Karpas-422 (cell line): ENCODE measurements around the gene SYNGR3. TPM values are rescaled to one million over a fixed set of nuclear protein-coding genes. Genes with fewer than 3 reads are reported as not detected.

Experiments used
- DNase-seq: peaks from one replicate; pipeline ENCODE4 v3.0.0-alpha.2; 2015
- H2AFZ ChIP-seq: fragments of 200-600 bp; sonication (generic); 2 replicates; pipeline ENCODE4 v1.6.1; 2014; ENCODE audit warnings: antibody characterized with exemption, low read length, mixed read lengths
- H3K27ac ChIP-seq: fragments of 200-600 bp; sonication (generic); 2 replicates; pipeline ENCODE4 v1.5.1; 2014; ENCODE audit warnings: mild to moderate bottlenecking, low read length, moderate library complexity
- H3K27me3 ChIP-seq: fragments of 200-600 bp; sonication (generic); 2 replicates; pipeline ENCODE4 v1.6.1; 2014; ENCODE audit warnings: low read length, mixed read lengths
- H3K36me3 ChIP-seq: fragments of 200-600 bp; sonication (generic); 2 replicates; pipeline ENCODE4 v1.6.1; 2014; ENCODE audit warnings: low read length, mixed read lengths; ENCODE audit not compliant: insufficient read depth
- H3K4me1 ChIP-seq: fragments of 200-600 bp; sonication (generic); 2 replicates; pipeline ENCODE4 v1.6.1; 2014; ENCODE audit warnings: mild to moderate bottlenecking, low read length, mixed read lengths
- H3K4me2 ChIP-seq: fragments of 200-600 bp; sonication (generic); 2 replicates; pipeline ENCODE4 v1.6.1; 2014; ENCODE audit warnings: low read length, low read depth, mild to moderate bottlenecking; ENCODE audit not compliant: poor library complexity, severe bottlenecking
- H3K4me3 ChIP-seq: fragments of 200-600 bp; sonication (generic); 2 replicates; pipeline ENCODE4 v1.5.1; 2014; ENCODE audit warnings: mild to moderate bottlenecking, antibody characterized with exemption, low read length, mixed read lengths
- H3K79me2 ChIP-seq: fragments of 200-600 bp; sonication (generic); 2 replicates; pipeline ENCODE4 v1.6.1; 2014; ENCODE audit warnings: mild to moderate bottlenecking, low read length, mixed read lengths
- H3K9ac ChIP-seq: fragments of 200-600 bp; sonication (generic); 2 replicates; pipeline ENCODE4 v1.6.0; 2014; ENCODE audit warnings: low read length
- H3K9me2 ChIP-seq: fragments of 200-600 bp; sonication (generic), shearing (Covaris generic); replicated peaks from 2 replicates; pipeline ENCODE4 v1.6.0; 2014; ENCODE audit warnings: mild to moderate bottlenecking, low read length, moderate library complexity; ENCODE audit not compliant: insufficient read depth
- H3K9me3 ChIP-seq: fragments of 300-700, 200-600 bp; sonication (generic); 2 replicates; pipeline ENCODE4 v1.6.1; 2014; ENCODE audit warnings: low read length, mixed read lengths
- H4K20me1 ChIP-seq: fragments of 200-600 bp; sonication (generic); 2 replicates; pipeline ENCODE4 v1.6.1; 2014; ENCODE audit warnings: mild to moderate bottlenecking, antibody characterized with exemption, low read length, low read depth; ENCODE audit not compliant: insufficient read depth
- total RNA-seq: library from RNA; depleted of rRNA; stranded (reverse); fragments of >200 nt; shearing (Covaris generic); gene quantifications from 2 replicates; pipeline ENCODE4 v1.2.3, GENCODE V29; 2014; ENCODE audit warnings: low replicate concordance

The SYNGR3 gene
- total RNA-seq, 1 experiment from 2014 or later, result 5.3 TPM

GRCh38 chr16:2001456-2002355, 11.9 kb downstream of the SYNGR3 start:
- H3K79me2 ChIP-seq, result peaks cover 35% of the 10 kb centered on the region
- H4K20me1 ChIP-seq, result peaks cover 47% of the 10 kb centered on the region
- no peak overlapping the region for H2AFZ ChIP-seq
- DNase-seq, result no peak
- H3K9me3 ChIP-seq, result no peaks in the 10 kb centered on the region
- no peaks in the 10 kb centered on the region for H3K9me2 ChIP-seq
- H3K4me3 ChIP-seq, result no peak overlapping the region
- no peaks in the 10 kb centered on the region for H3K27me3 ChIP-seq
- H3K9ac ChIP-seq, result no peak overlapping the region
- H3K4me1 ChIP-seq, result peaks cover 26% of the 10 kb centered on the region
- no peak overlapping the region for H3K27ac ChIP-seq
- H3K4me2 ChIP-seq, result no peak overlapping the region
- peaks cover 14% of the 10 kb centered on the region for H3K36me3 ChIP-seq

DNA sequence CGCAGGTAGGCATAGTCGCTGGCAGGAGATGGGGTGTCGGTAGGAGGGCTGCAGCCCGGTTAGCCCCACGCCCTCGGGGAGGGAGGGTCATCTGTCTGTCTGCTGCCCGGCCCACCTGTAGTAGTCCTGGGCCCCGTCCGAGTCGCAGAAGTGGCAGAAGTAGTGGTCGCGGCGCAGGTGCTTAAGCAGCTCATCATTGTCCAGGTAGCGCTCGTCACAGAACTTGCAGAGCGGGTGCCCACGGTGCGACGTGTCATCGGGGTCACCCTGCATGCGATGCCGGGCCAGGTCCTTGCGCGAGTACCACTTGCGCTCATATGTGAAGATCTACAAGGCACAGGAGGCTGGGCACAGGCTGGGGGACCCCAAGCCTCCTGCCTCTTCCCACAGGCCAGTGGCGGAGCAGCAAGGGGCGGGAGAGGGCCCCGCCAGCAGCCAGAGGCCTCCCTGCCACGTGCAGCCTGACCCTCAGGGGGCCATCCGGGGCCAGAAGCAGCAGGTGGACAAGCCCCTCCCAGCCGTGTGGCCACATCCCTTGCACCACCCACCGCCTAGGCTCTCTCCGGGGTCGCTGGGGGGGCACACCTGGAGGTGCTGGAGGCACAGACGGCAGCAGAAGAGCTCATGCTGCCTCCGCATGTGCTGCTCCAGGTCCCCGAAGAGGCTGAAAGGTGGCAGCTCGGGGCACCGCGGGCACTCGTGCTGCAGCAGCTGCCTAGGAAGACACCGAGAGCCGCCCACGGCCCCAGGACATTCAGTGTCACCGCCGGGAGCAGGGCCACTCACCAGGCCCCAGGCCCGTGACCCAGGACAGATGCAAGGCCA, 12.8 kb downstream of the SYNGR3 start:
- Histone ChIP-seq H3K79me2 (peaks cover 44% of the 10 kb centered on the region), H3K9me2 (no peaks in the 10 kb centered on the region), H3K4me1 (peaks cover 35% of the 10 kb centered on the region), H4K20me1 (peaks cover 56% of the 10 kb centered on the region), H3K9ac (no peak overlapping the region), H3K27ac (no peak overlapping the region), H3K27me3 (no peaks in the 10 kb centered on the region), H3K4me3 (no peak overlapping the region), H2AFZ (no peak overlapping the region), H3K36me3 (peaks cover 14% of the 10 kb centered on the region), H3K9me3 (no peaks in the 10 kb centered on the region), H3K4me2 (no peak overlapping the region)
- DNase-seq, result no peak

GRCh38 chr16:2003231-2003826, 13.6 kb downstream of the SYNGR3 start:
- Histone ChIP-seq H3K27ac (no peak overlapping the region), H3K36me3 (peaks cover 14% of the 10 kb centered on the region), H3K79me2 (peaks cover 51% of the 10 kb centered on the region), H3K4me1 (peaks cover 42% of the 10 kb centered on the region), H3K4me2 (no peak overlapping the region), H3K9me2 (no peaks in the 10 kb centered on the region), H3K4me3 (no peak overlapping the region), H2AFZ (no peak overlapping the region), H3K9ac (no peak overlapping the region), H4K20me1 (peaks cover 63% of the 10 kb centered on the region), H3K9me3 (no peaks in the 10 kb centered on the region), H3K27me3 (no peaks in the 10 kb centered on the region)
- no peak for DNase-seq

- H3K9me2 ChIP-seq, result no peaks in the 10 kb centered on the region
- H3K79me2 ChIP-seq, result peaks cover 58% of the 10 kb centered on the region
- H3K36me3 ChIP-seq, result peaks cover 14% of the 10 kb centered on the region
- peak overlapping the region; percentile 28 for H3K4me2 ChIP-seq
- H3K4me1 ChIP-seq, result peaks cover 46% of the 10 kb centered on the region
- H3K9me3 ChIP-seq, result no peaks in the 10 kb centered on the region
- no peaks in the 10 kb centered on the region for H3K27me3 ChIP-seq
- peaks cover 70% of the 10 kb centered on the region for H4K20me1 ChIP-seq
- H3K27ac ChIP-seq, result no peak overlapping the region
- H3K4me3 ChIP-seq, result no peak overlapping the region
- no peak overlapping the region for H3K9ac ChIP-seq
- DNase-seq, result peak; percentile 96
- H2AFZ ChIP-seq, result no peak overlapping the region
Measured at GRCh38 chr16:2003827-2004641, 14.3 kb downstream of the SYNGR3 start.

GRCh38 chr16:2004795-2005517, 15.2 kb downstream of the SYNGR3 start:
- H3K9me3 ChIP-seq, result no peaks in the 10 kb centered on the region
- peaks cover 73% of the 10 kb centered on the region for H4K20me1 ChIP-seq
- H3K4me2 ChIP-seq, result peak overlapping the region; percentile 28
- no peak overlapping the region for H3K4me3 ChIP-seq
- peaks cover 46% of the 10 kb centered on the region for H3K4me1 ChIP-seq
- no peak overlapping the region for H2AFZ ChIP-seq
- H3K36me3 ChIP-seq, result peaks cover 14% of the 10 kb centered on the region
- DNase-seq, result no peak
- no peak overlapping the region for H3K27ac ChIP-seq
- no peaks in the 10 kb centered on the region for H3K9me2 ChIP-seq
- peaks cover 64% of the 10 kb centered on the region for H3K79me2 ChIP-seq
- no peaks in the 10 kb centered on the region for H3K27me3 ChIP-seq
- 0 out of 2 replicates have a peak overlapping the region, but pooled peaks have one; percentile 98 for H3K9ac ChIP-seq

- Histone ChIP-seq H3K27ac (no peak overlapping the region), H2AFZ (no peak overlapping the region), H3K9ac (peak overlapping the region; percentile 98), H4K20me1 (peaks cover 73% of the 10 kb centered on the region), H3K79me2 (peaks cover 71% of the 10 kb centered on the region), H3K9me2 (no peaks in the 10 kb centered on the region), H3K4me1 (peaks cover 52% of the 10 kb centered on the region), H3K27me3 (no peaks in the 10 kb centered on the region), H3K4me2 (peak overlapping the region; percentile 93), H3K4me3 (no peak overlapping the region), H3K36me3 (peaks cover 14% of the 10 kb centered on the region), H3K9me3 (no peaks in the 10 kb centered on the region)
- DNase-seq, result peak; percentile 81
Measured at GRCh38 chr16:2005646-2006045, 15.9 kb downstream of the SYNGR3 start.

DNA sequence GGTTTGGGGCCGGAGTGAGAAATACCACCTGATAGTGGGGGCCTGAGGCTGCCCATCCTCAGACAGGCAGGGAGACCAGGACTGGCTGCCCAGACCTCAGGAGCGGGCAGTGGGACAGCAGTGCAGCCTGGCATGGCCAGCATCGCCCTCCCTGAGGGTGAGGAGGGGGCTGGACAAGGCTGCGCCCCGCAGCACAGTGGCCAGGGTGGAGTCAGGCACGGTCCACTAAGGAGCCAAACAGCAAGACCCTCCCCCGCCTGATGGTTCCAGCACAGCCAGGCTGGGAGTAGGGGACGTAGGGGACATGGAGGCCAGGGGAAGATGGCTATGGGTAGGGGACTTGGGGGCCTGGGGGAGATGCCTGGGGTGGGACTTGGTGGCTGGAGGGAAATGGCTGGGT, 16.5 kb downstream of the SYNGR3 start:
- peaks cover 14% of the 10 kb centered on the region for H3K36me3 ChIP-seq
- peaks cover 73% of the 10 kb centered on the region for H3K79me2 ChIP-seq
- H3K4me2 ChIP-seq, result peak overlapping the region; percentile 93
- no peaks in the 10 kb centered on the region for H3K9me3 ChIP-seq
- H3K9ac ChIP-seq, result peak overlapping the region; percentile 98
- DNase-seq, result no peak
- peaks cover 73% of the 10 kb centered on the region for H4K20me1 ChIP-seq
- H3K4me1 ChIP-seq, result peaks cover 55% of the 10 kb centered on the region
- no peaks in the 10 kb centered on the region for H3K9me2 ChIP-seq
- H3K27ac ChIP-seq, result no peak overlapping the region
- no peak overlapping the region for H2AFZ ChIP-seq
- peak overlapping the region; percentile 9; the same call in 1 of the 2 replicates for H3K4me3 ChIP-seq
- H3K27me3 ChIP-seq, result no peaks in the 10 kb centered on the region
